Astrocyte (in vitro differentiated cells and primary cell): Measurements from ENCODE around the gene SLC38A3.

Source experiments
- CTCF ChIP-seq: IDR thresholded peaks from 2 replicates; pipeline ENCODE4 v1.5.1; 2011; ENCODE audit warnings: low read depth, mild to moderate bottlenecking, inconsistent platforms, low read length, moderate library complexity; ENCODE audit not compliant: insufficient read depth
- EZH2 ChIP-seq: IDR thresholded peaks from 2 replicates; pipeline ENCODE4 v1.6.1; 2012; ENCODE audit warnings: mild to moderate bottlenecking, low read length, inconsistent platforms; ENCODE audit not compliant: insufficient read depth

GRCh38 chr3:50245251-50245745 lies 40.2 kb downstream of the SLC38A3 start:
- TF ChIP-seq CTCF (no peak), EZH2 (no peak)
